Left lung (tissue), 10 donors: ENCODE measurements around the gene APOBEC3A. TPM values are rescaled to one million over a fixed set of nuclear protein-coding genes. Genes with fewer than 3 reads are reported as not detected.

Experiments
- ATAC-seq: fragments of 200-7000 bp; cut with Tn5 transposase; one replicate; pipeline ENCODE4 v1.9.1; 2020; ENCODE audit warnings: moderate library complexity
- DNase-seq, 4 donors: peaks; one replicate each; pipeline ENCODE4 v3.0.0-alpha.2; 2013 to 2020
- H3K27ac ChIP-seq, 2 donors: fragments of 200-600 bp; sonication (generic) in 1 of 2; one replicate each; pipeline versions ENCODE4 v1.5.0 to v1.8.0; 2020 to 2021
- H3K27me3 ChIP-seq, 2 donors: fragments of 200-600 bp; sonication (generic) in 1 of 2; one replicate each; pipeline versions ENCODE4 v1.5.0 to v1.8.0; 2020 to 2021
- H3K36me3 ChIP-seq, 2 donors: fragments of 200-600 bp; sonication (generic) in 1 of 2; one replicate each; pipeline versions ENCODE4 v1.5.0 to v1.8.0; 2020 to 2021
- H3K4me1 ChIP-seq, 2 donors: fragments of 200-600 bp; one replicate each; pipeline ENCODE4 v1.8.0; 2021
- H3K4me3 ChIP-seq, 2 donors: fragments of 200-600 bp; sonication (generic) in 1 of 2; one replicate each; pipeline versions ENCODE4 v1.5.0 to v1.8.0; 2020 to 2021; ENCODE audit warnings: mild to moderate bottlenecking in 1 of 2
- H3K9me3 ChIP-seq, 2 donors: fragments of 200-600 bp; sonication (generic) in 1 of 2; one replicate each; pipeline versions ENCODE4 v1.5.0 to v1.8.0; 2020 to 2021
- CTCF ChIP-seq, 2 donors: fragments of 200-600 bp; sonication (generic) in 1 of 2; IDR thresholded peaks; one replicate each; pipeline versions ENCODE4 v1.5.0 to v1.8.0; 2021; ENCODE audit warnings: antibody characterized with exemption in 2 of 2
- intact Hi-C, 2 donors: fragments of 100-400 bp; cut with DNase I; formaldehyde crosslinking; loops; one replicate each; pipeline versions ENCODE4 v1.11.2 to v1.14.2; 2022
- polyA plus RNA-seq, 6 donors: library from polyadenylated mRNA; unstranded; fragments of 120-200 nt; gene quantifications; one replicate each; pipeline ENCODE4 v1.2.1, GENCODE V29; 2013; ENCODE audit not compliant: insufficient read length in 6 of 6
- total RNA-seq, 2 donors: library from RNA; stranded (reverse); fragmentation: NEBNext Ultra II Directional; extraction: Animal tissue kit (Norgen Biotek cat#: 25700); gene quantifications; one replicate each; pipeline ENCODE4 v1.2.1, GENCODE V29; 2021
- donor health status: DM: no; HTN: yes; CAD: no.
- donor health status: DM: no; HTN: no; CAD: no.

Gene APOBEC3A
- total and polyA plus RNA-seq, 8 donors = 0.38 to 25.5 (median 0.52) TPM; not detected in 3

- no peak overlapping the region for H3K4me3 ChIP-seq
- H3K27me3 ChIP-seq = no peaks in the 10 kb centered on the region
- TF ChIP-seq CTCF (IDR thresholded peaks at IDR 0.05) = no peak
- H3K36me3 ChIP-seq = no peaks in the 10 kb centered on the region
- DNase-seq = no peak
- H3K9me3 ChIP-seq = no peaks in the 10 kb centered on the region
- peaks cover 0 to 30% of the 10 kb centered on the region in 2 donors for H3K4me1 ChIP-seq
- H3K27ac ChIP-seq = no peak overlapping the region
- peak; percentile 70 for ATAC-seq
- intact Hi-C loops = no loop called here
Observed at GRCh38 chr22:38963872-38964271, 6.5 kb downstream of the APOBEC3A start.

GRCh38 chr22:38964306-38964705 lies 6.9 kb downstream of the APOBEC3A start:
- ATAC-seq (no peak), DNase-seq (no peak)
- Histone ChIP-seq H3K36me3 (no peaks in the 10 kb centered on the region), H3K4me1 (peaks cover 0 to 26% of the 10 kb centered on the region in 2 donors), H3K27me3 (no peaks in the 10 kb centered on the region), H3K4me3 (no peak overlapping the region), H3K9me3 (no peaks in the 10 kb centered on the region), H3K27ac (no peak overlapping the region)
- intact Hi-C loops = no loop called here
- TF ChIP-seq CTCF (IDR thresholded peaks at IDR 0.05) = no peak

GRCh38 chr22:38964989-38965388 lies 7.6 kb downstream of the APOBEC3A start:
- ATAC-seq (no peak), DNase-seq (no peak)
- TF ChIP-seq CTCF (IDR thresholded peaks at IDR 0.05) = no peak

GRCh38 chr22:38965614-38966379 lies 8.4 kb downstream of the APOBEC3A start:
- no peaks in the 10 kb centered on the region for H3K27me3 ChIP-seq
- no peak for DNase-seq
- H3K4me3 ChIP-seq = no peak overlapping the region
- H3K27ac ChIP-seq = no peak overlapping the region
- intact Hi-C loops = no loop called here
- no peaks in the 10 kb centered on the region for H3K9me3 ChIP-seq
- H3K4me1 ChIP-seq = peaks cover 0 to 22% of the 10 kb centered on the region in 2 donors
- H3K36me3 ChIP-seq = no peaks in the 10 kb centered on the region
- ATAC-seq = no peak
- no peak for TF ChIP-seq CTCF (IDR thresholded peaks at IDR 0.05)

More at GRCh38 chr22:38964989-38965388, 7.6 kb downstream of the APOBEC3A start:
- H3K36me3 ChIP-seq = no peaks in the 10 kb centered on the region
- no peak overlapping the region for H3K27ac ChIP-seq
- no peaks in the 10 kb centered on the region for H3K27me3 ChIP-seq
- intact Hi-C loops = no loop called here
- H3K4me3 ChIP-seq = no peak overlapping the region
- H3K4me1 ChIP-seq = peaks cover 0 to 22% of the 10 kb centered on the region in 2 donors
- no peaks in the 10 kb centered on the region for H3K9me3 ChIP-seq

GRCh38 chr22:38966380-38966702 lies 8.9 kb downstream of the APOBEC3A start:
- H3K36me3 ChIP-seq = no peaks in the 10 kb centered on the region
- ATAC-seq (no peak), DNase-seq (no peak)
- no peak overlapping the region for H3K27ac ChIP-seq
- TF ChIP-seq CTCF (IDR thresholded peaks at IDR 0.05) = no peak
- no peaks in the 10 kb centered on the region for H3K27me3 ChIP-seq
- H3K4me3 ChIP-seq = no peak overlapping the region
- intact Hi-C loops = no loop called here
- no peaks in the 10 kb centered on the region for H3K9me3 ChIP-seq
- peaks cover 0 to 22% of the 10 kb centered on the region in 2 donors for H3K4me1 ChIP-seq
